ENCODE measurements around the gene CCDC24. TPM values are rescaled to one million over a fixed set of nuclear protein-coding genes. Genes with fewer than 3 reads are reported as not detected.

The CCDC24 gene
- total RNA-seq, 1 donor from 2014 or later = 22.6 TPM

- DNase-seq (ENCODE audit: low spot score) = no peak
Measured at GRCh38 chr1:43997295-43997999, 6.0 kb downstream of the CCDC24 start.

- DNase-seq (ENCODE audit: low spot score) = no peak
Measured at GRCh38 chr1:43998000-43998378, 6.6 kb downstream of the CCDC24 start.

- DNase-seq (ENCODE audit: low spot score) = no peak
Measured at GRCh38 chr1:43999455-43999854, 8.1 kb downstream of the CCDC24 start.

GRCh38 chr1:44000122-44000665, 8.8 kb downstream of the CCDC24 start:
- DNase-seq (ENCODE audit: low spot score) = no peak

- no peak for DNase-seq (ENCODE audit: low spot score)
Measured at GRCh38 chr1:44002165-44002564, 10.8 kb downstream of the CCDC24 start.

GRCh38 chr1:44002606-44003157, 11.3 kb downstream of the CCDC24 start:
- DNase-seq (ENCODE audit: low spot score) = no peak

GRCh38 chr1:44008259-44008658, 16.9 kb downstream of the CCDC24 start:
- no peak for DNase-seq (ENCODE audit: low spot score)

- no peak for DNase-seq (ENCODE audit: low spot score)
Measured at GRCh38 chr1:44010935-44011471, 19.6 kb downstream of the CCDC24 start.

GRCh38 chr1:44012404-44012803, 21.0 kb downstream of the CCDC24 start:
- no peak for DNase-seq (ENCODE audit: low spot score)

DNA sequence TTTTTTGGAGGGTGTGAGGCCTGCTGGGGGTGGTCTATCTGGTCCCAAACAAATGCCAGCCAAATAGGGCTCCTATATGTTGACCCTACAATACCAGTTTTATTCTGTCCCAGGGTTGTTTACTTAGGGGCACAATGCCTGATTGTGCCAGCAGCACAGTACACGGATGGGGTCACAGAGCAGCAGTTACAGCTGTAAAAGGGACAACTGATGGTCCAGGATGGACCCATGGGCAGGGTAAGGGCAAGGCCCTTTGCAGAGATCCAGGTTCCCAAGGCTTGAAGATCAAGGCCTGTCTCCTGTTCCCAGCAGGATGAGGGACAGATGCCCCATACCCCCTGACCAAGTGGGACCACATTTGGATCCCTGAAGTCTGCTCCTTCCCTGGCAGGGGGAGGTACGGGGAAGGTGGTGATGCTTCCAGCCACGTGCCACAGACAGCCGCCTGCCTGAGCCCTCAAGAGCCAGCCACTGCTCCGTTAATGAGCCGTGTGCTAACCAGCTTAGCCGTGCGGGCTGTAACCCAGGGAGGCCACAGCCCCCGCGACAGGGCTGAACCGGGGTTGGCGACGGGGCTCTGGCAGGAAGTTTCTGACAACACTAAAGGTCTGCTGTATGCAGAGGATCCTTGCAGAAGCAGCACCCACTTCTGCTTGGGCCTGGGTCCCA, 21.7 kb downstream of the CCDC24 start:
- DNase-seq (ENCODE audit: low spot score) = no peak

GRCh38 chr1:44013949-44014348, 22.6 kb downstream of the CCDC24 start:
- DNase-seq (ENCODE audit: low spot score) = no peak

DNA sequence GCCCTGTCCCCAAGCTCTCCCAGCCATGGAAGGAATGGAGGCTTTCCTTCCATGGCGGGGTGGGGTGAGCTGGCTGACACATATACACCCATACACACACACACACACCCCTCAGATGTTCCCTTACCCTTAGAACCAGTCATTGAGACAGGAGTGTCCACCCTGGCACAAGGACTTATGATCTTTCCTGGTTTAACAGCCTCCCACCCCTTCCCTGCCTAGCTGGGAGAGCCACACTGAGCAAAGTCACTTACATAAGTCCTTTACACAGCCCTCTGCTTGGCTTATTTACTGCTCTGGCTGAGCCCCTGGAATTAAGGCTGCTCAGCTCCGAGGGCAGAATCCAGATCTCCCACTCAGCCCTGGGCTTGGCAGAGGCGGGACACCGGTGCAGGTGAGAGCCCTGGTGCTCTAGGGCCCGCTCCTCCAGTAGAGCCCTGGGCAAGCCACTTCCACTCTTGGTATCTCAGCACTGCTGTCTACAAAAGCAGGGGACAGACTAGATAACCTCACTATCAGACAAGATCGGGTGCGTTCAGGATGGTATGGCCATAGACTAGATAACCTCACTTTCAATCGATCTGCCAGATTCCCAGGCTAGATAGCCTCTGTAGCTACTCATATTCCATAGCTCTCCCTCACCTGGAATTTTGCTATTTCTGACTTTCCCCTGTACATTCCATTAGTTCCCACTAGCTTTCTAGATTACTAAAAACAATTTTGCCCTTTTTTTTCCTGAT, 23.1 kb downstream of the CCDC24 start:
- no peak for DNase-seq (ENCODE audit: low spot score)

DNA sequence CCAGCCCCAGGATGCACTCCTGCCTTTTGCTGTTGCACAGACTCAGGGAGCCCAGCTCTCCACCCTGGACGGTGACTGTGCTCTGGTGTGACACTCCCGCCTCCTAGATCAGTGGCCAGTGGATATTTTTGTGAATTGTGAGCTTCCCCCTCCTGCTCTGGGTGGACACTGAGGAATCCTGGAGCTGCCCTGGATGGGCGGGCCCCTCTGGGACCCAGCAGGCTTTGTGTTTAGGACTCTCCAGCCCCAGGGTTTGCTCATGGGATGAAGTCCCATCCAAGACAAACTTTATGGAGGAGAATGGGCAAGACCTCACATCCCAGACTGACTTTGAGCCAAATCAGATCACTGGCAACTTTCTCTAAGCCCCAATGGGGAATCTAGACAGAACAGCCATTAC, 23.8 kb downstream of the CCDC24 start:
- DNase-seq (ENCODE audit: low spot score) = no peak

GRCh38 chr1:44016041-44016889, 24.9 kb downstream of the CCDC24 start:
- DNase-seq (ENCODE audit: low spot score) = no peak

GRCh38 chr1:44016890-44017400, 25.5 kb downstream of the CCDC24 start:
- DNase-seq (ENCODE audit: low spot score) = no peak

DNA sequence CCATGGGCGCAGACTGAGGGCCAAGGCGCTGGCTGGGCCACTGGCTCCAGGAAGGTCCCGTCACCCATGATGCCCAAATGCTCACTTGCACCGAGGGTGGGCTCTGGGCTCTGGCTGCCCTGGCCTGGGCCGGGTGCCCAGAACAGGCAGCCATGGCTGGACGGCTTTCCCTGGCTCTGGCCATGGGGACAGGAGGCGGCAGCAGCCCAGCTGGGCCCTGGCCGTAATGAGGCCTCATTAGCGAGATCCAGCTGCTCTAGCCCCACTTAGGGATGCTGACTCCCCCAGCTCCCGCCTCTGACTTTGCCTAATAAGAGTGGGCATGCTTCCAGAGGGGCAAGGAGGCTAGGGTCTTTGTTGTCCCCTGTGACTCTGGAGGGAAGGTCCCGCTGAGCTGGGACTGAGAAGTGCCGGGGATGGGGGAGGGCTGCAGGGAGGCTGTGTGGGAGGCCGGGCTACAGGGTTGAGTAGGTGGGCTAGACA, 28.1 kb downstream of the CCDC24 start:
- no peak for DNase-seq (ENCODE audit: low spot score)

DNA sequence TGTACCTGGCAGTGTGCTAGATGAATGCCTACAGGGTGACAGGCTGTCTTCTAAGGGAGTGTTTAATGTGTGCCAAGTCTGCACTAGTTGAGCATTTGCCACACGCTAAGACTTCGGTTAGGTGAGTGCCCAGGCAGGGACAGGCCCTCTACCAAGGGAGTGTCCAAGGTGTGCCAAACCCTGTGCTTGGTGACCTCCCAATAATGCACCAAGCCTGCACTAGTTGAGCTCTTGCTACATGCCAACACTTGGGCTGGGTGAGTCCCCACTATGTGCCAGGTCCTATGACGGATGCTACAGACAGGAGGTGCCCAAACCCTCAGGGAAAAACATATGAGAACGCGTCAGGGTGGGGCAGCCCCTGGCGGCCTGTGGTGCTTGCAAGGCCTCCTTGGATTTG, 29.1 kb downstream of the CCDC24 start:
- DNase-seq (ENCODE audit: low spot score) = no peak

- no peak for DNase-seq (ENCODE audit: low spot score)
Measured at GRCh38 chr1:44021156-44021555, 29.8 kb downstream of the CCDC24 start.

DNA sequence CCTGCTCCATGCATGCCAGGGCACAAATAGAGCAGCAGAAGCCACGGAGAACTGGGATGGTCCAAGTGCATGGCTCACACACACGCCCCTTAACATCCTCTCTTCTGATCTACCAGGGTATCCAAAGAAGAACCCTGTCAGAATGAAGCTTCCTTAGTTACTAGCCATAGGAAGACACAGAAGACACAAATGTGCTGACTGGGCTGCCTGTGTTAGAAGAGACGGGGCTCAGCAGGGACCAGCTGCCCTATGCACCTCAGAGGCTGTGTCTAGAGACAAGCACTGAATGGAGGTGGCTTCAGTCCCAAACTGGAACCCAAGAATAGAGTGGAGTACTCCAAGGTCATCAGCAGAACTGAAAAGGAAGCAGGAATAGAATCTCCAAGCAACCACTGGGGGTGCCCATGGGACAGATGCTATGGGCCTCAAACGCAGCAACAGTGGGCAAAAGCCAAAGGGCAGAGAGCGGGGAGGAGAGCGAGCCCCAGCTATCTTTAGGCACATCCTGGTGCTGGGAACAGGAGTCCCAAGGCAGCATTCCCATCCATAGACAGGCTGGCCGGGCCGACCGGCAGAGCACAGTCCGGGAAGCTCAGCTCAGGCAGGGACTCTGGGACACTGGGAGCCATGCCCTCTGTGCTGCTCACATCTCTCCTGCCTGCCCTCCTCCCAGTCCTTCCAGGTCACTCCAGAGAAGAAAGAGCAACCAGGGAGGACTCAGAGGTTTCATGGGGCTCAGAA, 30.4 kb downstream of the CCDC24 start:
- no peak for DNase-seq (ENCODE audit: low spot score)
